Spleen (tissue), 7 donors: ENCODE measurements around the gene KLK7.

Experiments used
- POLR2A ChIP-seq, 3 donors: fragments of 450-650 bp; IDR thresholded peaks; one replicate each; pipeline ENCODE4 v1.5.1; 2017; ENCODE audit warnings: antibody characterized with exemption in 3 of 3, mild to moderate bottlenecking in 1 of 3
- TF ChIP-seq, protein P1 (sequence below), 11 experiments: fragments of 200-600 bp in 7 of 11; fragments of 450-650 bp in 4 of 11; sonication (generic) in 4 of 11; IDR thresholded peaks in 8 of 11; conservative IDR thresholded peaks in 3 of 11; 1 replicate in 7 of 11; 2 replicates in 4 of 11; pipeline versions ENCODE4 v1.4.0 to v1.8.0; 2016 to 2021; ENCODE audit warnings: antibody characterized with exemption in 11 of 11, inconsistent platforms in 4 of 11, mild to moderate bottlenecking in 1 of 11
- donor health status: DM: no; HTN: no; CAD: no; lungs with moderate emphysema.
- donor health status: DM: no; HTN: no; CAD: no.
- donor health status: DM: no; HTN: no; CAD: no.

DNA sequence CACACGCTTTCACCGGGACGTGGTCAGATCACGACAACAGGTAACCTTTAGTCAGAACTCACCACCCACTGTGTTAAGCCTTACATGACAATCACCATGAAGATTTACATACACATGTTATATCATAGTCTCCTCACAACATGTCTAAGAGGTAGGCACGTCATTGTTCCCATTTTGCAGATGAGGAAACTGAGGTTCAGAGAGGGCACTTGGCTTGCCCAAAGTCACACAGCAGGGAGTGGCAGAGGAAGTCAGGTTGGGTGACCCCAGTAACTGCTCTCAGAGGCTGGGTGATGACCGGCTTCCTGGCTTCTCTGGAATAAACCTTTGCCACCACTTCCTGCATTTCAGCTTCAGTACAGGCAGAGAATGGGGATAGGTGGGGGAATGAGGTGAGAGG, 30.5 kb upstream of the KLK7 start:
- TF ChIP-seq, protein P1, sequence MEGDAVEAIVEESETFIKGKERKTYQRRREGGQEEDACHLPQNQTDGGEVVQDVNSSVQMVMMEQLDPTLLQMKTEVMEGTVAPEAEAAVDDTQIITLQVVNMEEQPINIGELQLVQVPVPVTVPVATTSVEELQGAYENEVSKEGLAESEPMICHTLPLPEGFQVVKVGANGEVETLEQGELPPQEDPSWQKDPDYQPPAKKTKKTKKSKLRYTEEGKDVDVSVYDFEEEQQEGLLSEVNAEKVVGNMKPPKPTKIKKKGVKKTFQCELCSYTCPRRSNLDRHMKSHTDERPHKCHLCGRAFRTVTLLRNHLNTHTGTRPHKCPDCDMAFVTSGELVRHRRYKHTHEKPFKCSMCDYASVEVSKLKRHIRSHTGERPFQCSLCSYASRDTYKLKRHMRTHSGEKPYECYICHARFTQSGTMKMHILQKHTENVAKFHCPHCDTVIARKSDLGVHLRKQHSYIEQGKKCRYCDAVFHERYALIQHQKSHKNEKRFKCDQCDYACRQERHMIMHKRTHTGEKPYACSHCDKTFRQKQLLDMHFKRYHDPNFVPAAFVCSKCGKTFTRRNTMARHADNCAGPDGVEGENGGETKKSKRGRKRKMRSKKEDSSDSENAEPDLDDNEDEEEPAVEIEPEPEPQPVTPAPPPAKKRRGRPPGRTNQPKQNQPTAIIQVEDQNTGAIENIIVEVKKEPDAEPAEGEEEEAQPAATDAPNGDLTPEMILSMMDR (IDR thresholded peaks at IDR 0.05 in 8 of 11, conservative IDR thresholded peaks at IDR 0.05 in 3 of 11), result no peak
- no peak for TF ChIP-seq POLR2A (IDR thresholded peaks at IDR 0.05)
